HG02678 (cell line): ENCODE results near the gene FANCL.
"Not testable (repeated sequence)": the region's sequence is repeated elsewhere in the genome, so short reads cannot be mapped to it uniquely, and the experiment has no call there.

Source experiments
- ATAC-seq: cut with Tn5 transposase; IDR thresholded peaks from one replicate; pipeline ENCODE4 v1.9.1; 2021; ENCODE audit warnings: mild to moderate bottlenecking, moderate library complexity; ENCODE audit not compliant: unreplicated experiment

Gene FANCL

GRCh38 chr2:58240670-58241545 is at the start of gene FANCL:
FANCL (minus strand) TSS chr2:58241325; CDS start chr2:58241313, 12 bp downstream.
- peak; percentile 78 for ATAC-seq

GRCh38 chr2:58289029-58289428 is 47.9 kb upstream of the FANCL start:
- no peak for ATAC-seq

GRCh38 chr2:58283931-58284330 is 42.8 kb upstream of the FANCL start:
- ATAC-seq, result no peak

DNA sequence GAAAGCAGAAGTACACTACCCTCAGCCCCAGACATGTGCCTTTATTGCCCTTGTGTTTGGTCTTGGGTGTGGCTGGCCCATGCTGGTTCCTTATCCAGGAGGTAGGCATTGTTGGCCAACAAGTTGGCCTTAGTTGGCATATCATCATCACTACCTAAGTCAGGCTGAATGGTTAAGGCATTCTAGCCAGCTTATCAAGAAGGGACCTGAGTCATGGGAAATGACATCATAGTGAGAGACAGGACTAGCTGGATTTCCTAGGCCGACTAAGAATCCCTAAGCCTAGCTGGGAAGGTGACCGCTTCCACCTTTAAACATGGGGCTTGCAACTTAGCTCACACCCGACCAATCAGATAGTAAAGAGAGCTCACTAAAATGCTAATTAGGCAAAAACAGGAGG is 34.0 kb upstream of the FANCL start:
- ATAC-seq, result not testable (repeated sequence)

DNA sequence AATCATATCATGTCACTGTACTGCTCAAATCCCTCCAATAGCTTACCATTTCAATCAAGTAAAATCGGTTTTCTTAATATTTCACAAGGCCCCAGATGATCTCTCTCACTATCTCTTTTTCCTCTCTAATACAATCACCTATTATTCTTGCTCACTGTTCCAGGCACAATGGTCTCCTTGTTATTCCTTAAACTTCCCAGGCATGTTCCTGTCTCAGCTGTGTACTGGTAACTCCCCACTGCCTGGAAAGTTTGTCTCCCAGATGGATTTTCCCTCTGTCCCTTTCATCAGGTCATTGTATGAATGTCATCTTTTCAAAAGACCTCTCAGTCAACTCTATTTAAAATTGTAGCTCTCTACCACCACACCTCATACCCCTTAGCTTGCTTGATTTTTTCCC is 30.7 kb upstream of the FANCL start:
- no peak for ATAC-seq

DNA sequence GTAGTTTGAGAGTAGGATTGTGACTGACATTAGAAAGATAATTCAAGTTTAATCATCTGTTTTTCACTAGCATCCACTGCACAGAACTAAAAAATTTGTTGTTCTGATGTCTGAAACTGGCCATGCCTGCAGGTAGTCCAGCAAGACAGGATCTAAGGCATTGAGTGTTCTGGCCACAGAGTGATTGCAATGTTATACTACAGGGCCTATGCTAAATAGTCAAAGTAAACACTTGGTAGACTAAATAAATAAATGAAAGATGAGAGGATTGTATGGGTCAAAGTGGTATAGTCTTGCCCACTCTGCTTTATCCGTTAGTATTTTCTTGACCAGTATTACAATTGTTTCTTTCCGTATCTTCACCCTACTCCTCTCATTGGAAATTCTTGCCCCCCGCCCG is 27.6 kb upstream of the FANCL start:
- ATAC-seq, result no peak

DNA sequence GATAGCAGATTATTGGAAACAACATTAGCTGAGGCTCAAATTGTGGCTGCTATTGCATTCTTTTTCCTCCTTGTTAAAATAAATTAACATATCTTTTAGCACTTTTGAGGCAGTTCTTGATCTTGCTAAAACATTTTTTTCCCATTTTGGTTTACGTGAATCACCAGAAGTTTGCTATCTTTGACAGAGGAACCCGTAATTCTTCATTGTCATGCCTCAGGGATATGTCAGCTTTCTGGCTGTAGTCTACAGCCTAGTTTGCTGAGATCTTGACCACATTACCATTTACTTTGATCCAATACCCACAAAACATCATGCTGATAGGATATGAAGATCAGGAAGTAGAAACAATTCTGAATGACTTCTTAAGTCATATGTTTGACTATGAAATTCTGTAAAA is 25.1 kb upstream of the FANCL start:
- ATAC-seq, result no peak

- no peak for ATAC-seq
Observed at GRCh38 chr2:58261209-58261608, 20.1 kb upstream of the FANCL start.

DNA sequence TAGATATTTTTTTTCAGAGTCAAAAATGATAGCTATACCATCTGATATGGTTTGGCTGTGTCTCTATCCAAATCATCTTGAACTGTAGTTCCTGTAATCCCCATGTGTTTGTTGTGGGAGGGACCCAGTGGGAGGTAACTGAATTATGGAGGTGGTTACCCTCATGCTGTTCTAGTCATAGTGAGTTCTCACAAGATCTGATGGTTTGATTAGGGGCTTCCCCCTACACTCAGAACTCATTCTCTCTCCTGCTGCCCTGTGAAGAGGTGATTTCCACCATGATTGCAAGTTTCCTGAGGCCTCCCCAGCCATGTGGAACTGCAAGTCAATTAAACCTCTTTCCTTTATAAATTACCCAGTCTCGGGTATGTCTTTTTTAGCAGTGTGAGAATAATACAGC is 17.3 kb upstream of the FANCL start:
- peak; percentile 60 for ATAC-seq

DNA sequence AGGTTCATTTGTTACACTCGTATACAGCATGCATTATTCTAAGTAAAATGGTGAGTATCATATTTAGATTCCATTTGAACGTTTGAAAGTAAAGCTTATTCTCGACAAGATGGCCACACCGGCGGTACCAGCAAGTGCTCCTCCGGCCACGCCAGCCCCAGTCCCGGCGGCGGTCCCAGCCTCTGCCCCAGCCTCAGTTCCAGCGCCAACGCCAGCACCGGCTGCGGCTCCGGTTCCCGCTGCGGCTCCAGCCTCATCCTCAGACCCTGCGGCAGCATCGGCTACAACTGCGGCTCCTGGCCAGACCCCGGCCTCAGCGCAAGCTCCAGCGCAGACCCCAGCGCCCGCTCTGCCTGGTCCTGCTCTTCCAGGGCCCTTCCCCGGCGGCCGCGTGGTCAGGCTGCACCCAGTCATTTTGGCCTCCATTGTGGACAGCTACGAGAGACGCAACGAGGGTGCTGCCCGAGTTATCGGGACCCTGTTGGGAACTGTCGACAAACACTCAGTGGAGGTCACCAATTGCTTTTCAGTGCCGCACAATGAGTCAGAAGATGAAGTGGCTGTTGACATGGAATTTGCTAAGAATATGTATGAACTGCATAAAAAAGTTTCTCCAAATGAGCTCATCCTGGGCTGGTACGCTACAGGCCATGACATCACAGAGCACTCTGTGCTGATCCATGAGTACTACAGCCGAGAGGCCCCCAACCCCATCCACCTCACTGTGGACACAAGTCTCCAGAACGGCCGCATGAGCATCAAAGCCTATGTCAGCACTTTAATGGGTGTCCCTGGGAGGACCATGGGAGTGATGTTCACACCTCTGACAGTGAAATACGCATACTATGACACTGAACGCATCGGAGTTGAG is 10.4 kb upstream of the FANCL start:
- not testable (repeated sequence) for ATAC-seq

DNA sequence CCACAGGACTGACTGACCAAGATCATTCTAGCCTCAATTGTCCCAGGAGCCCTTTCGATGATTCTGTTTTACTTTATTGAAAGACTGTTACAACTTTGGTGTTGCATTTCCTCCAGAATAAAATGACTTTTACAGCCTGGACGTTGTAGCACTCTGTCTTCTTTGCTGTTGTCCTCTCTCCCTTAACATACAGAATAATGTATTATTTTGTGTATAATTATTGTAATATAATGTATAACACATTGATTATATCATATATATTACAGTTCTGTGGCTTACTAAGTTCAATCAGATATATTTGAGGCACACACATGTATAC is 380 bp upstream of the FANCL start:
- ATAC-seq, result no peak

- ATAC-seq, result no peak
Observed at GRCh38 chr2:58239243-58239925, 1.7 kb downstream of the FANCL start.

DNA sequence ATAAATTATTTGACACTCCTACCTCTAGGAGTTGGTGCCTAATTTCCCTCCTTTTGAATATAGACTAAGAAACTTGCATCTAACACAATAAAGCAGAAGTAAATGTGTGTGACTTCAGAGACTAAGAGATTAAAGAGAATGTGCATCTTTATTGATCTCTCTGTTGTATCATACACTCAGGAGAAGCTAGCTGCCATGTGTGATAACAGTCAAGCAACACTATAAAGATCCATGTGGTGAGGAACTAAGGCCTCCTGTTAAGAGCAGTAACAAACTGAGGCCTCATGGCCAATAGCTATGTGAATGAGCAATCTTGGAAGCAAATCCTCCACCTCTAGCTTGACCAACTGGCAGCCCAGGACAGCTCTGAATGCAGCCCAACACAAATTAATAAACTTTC is 3.4 kb downstream of the FANCL start:
- no peak for ATAC-seq

DNA sequence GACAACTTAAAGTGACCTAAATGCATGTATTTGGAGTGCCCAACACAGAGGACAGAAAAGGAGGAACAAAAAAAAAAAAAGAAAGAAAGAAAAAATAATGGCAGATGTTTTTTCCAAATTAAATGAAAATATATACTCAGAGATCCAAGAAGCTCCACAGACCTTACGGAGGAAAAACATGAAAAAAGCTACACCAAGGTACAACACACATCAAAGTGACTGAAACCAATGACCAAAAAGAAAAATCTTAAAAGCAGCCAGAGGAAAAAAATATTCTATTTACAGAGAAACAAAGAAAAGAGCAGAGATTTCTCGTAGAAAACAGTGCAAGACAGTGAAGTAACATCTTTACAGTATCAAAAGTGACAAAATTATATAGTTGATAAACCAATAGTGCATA is 5.1 kb downstream of the FANCL start:
- ATAC-seq, result no peak

DNA sequence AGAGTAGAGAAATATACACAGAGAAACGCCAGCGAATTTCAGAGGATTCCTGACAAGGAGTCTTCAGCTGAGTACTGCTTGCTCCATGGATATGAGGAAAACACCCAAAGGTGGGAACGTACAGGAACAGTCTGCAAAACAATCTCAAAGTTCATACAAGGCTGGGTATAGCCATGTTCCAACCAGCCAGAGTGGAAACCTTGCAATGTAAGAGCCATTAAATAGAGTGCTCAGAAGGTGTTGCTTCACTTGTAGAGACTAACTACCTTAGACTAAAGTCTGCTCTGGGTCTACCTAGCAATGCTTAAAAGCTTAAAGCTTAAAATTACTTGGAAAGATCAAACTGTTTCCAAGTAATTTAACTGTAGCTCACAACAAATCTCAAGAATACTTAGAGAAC is 6.0 kb downstream of the FANCL start:
- ATAC-seq, result no peak

DNA sequence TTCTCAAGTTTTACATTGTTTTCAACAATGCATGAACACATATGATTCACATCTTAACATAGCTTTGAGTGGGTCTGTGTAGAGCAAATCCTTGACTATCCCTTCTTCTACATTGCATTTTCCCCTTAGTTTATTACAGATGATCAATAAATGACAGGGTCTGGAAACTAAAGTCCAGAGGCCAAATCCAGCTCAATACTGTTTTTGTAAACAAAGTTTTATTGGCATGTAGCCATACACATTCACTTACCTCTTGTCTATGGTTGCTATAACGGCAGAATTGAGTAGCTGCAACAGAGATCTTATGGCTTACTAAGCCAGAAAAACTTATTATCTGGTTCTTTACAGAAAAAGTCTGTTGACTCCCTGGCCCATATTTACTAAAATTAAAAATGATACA is 12.8 kb downstream of the FANCL start:
- ATAC-seq, result no peak

DNA sequence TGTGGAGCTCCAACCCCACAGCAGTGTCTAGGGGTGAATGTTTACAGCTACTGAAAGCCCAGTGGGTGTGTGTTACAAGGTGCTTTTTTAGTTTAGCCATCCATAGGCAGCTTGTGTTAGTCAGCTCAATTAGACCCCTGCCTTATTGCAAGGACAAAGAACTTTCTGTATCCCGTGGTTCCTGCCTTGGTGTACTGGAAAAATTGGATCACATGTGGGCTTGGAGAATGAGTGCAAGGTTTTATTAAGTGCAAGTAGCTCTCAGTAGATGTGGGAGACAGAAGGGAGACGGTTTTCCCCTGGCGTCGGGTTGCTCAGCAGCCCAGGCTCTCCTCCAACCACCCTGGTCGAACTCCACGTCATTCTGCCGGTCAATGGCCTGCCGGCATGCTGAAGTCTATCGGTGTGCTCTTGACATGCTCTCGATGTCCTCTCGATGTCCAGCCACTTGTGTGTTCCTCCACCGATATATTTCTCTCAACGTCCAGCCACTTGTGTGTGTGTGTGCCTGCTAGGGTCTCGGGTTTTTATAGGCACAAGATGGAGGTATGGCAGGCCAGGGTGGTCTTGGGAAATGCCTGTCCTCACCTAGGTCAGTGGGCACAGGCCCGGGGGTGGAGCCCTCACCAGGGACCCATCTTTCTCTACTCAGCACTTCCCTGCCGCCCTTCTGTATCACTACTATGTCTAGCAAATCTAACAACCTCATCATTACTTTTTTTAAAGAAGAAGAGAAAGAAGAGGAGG is 13.8 kb downstream of the FANCL start:
- ATAC-seq, result no peak

DNA sequence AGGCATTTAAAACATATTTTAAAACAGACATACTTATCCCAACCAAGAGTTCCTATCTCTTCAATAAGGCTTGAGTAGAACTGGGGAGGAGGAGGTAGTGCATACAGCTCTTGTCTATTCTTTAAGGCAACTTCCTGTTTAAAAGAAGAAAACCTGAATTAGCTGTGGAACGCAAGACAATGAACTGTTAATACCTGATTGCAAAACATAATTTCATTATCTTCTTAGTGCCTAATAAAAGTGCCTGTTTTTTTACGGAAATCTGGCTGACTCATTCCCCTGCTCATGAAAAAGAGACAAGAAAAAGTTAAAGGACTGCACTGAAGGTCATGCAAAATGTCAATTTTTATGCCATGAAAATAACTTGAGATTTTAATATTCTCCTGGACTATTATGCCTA is 19.2 kb downstream of the FANCL start:
- no peak for ATAC-seq

DNA sequence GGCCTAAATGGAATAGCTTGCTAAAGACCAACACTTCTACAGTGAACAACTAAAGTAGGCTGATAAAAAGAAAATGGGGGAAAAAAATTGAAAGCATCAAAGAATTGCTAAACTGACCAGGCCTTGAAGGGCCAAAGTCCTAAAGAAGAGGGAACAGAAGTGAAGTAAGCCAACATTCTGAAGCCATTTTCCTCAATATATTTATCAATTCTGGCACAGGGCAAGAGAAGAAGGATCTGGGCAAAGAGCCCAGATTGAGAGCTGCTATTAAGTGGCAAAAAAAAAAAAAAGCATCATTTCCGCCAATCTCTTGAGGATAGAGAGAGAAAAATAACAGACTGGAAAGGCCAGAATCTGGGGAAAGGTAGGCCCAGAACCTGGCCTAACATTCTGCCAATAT is 25.7 kb downstream of the FANCL start:
- ATAC-seq, result no peak

- not testable (repeated sequence) for ATAC-seq
Observed at GRCh38 chr2:58210951-58211568, 30.1 kb downstream of the FANCL start.
